ENCODE results near the gene MAGEA11. TPM values are rescaled to one million over a fixed set of nuclear protein-coding genes. Genes with fewer than 3 reads are reported as not detected.

MAGEA11 gene
- total RNA-seq, 2 experiments from 2014 or later = not detected

DNA sequence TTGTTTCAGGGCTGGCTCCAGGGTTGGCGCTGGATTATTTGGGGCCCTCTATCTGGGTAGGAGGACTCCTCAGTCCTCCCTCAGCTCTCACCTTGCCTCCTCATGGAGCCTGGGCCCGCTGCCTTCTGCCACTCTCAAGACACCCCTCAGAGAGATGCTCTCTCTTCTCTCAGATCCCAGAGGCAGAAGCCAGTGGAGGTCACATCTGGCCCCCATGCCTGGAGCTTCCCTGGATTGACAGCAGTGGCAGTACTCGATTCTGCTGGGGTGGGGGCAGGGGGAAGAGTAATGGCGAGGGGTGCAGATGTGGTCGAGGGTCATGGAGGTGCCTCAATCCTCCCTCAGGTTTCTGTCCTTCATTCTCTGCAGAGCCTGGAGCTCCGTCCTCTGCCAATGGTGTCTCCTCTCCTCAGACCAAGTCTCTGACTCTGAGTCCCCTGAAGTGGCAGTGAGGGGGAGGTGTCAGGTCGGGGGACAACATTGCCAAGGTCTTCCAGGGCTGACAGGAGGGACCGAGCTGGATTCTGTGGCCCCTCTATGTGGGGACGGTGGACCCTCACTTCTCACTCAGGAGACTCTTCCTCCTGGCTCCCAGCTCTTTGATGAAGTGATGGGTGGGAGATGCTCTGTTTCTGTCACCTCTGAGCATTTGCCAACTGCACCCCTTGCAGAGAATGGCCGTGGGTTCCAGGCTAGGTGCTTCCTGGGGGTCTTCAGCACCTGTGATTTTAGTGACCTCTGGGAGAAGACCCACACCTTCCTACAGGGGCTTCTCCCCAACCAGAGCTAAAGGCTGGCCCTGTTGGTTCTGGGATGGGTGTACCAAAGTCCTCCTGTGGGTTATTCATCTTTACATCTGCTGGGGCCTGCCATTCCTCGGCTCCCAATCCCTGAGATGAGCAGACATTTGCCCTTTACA lies 51.1 kb downstream of the MAGEA11 start:
- ChIA-PET CTCF (no interaction called here), POLR2A (no interaction called here)
- H3K27ac ChIP-seq (ENCODE audit: low read depth in 1 of 2, low read length in 2 of 2) = no peak overlapping the region
- no peaks in the 10 kb centered on the region for H3K4me1 Mint-ChIP-seq (ENCODE audit: low read depth)
- no peak overlapping the region for H3K4me3 ChIP-seq (ENCODE audit: low read length)
- H3K9me3 ChIP-seq (ENCODE audit: control insufficient read depth in 1 of 2, insufficient read depth in 1 of 2, low read length in 2 of 2) = no peaks in the 10 kb centered on the region
- no peaks in the 10 kb centered on the region for H3K4me1 ChIP-seq (ENCODE audit: insufficient read depth, low read length)
- no peaks in the 10 kb centered on the region for H3K27me3 ChIP-seq (ENCODE audit: control insufficient read depth in 1 of 2, insufficient read depth in 2 of 2, low read length in 2 of 2)
- no peak overlapping the region for H3K4me3 Mint-ChIP-seq
- intact Hi-C loops (cut with DNase I, micrococcal nuclease) = no loop called here
- H3K36me3 ChIP-seq (ENCODE audit: insufficient read depth, low read length) = no peaks in the 10 kb centered on the region
- no peak overlapping the region for H3K27ac Mint-ChIP-seq
- H3K9me3 Mint-ChIP-seq = no peaks in the 10 kb centered on the region
- TF ChIP-seq, protein P1, sequence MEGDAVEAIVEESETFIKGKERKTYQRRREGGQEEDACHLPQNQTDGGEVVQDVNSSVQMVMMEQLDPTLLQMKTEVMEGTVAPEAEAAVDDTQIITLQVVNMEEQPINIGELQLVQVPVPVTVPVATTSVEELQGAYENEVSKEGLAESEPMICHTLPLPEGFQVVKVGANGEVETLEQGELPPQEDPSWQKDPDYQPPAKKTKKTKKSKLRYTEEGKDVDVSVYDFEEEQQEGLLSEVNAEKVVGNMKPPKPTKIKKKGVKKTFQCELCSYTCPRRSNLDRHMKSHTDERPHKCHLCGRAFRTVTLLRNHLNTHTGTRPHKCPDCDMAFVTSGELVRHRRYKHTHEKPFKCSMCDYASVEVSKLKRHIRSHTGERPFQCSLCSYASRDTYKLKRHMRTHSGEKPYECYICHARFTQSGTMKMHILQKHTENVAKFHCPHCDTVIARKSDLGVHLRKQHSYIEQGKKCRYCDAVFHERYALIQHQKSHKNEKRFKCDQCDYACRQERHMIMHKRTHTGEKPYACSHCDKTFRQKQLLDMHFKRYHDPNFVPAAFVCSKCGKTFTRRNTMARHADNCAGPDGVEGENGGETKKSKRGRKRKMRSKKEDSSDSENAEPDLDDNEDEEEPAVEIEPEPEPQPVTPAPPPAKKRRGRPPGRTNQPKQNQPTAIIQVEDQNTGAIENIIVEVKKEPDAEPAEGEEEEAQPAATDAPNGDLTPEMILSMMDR (IDR thresholded peaks at IDR 0.05) = no peak
- no peaks in the 10 kb centered on the region for H3K27me3 Mint-ChIP-seq
- H3K36me3 Mint-ChIP-seq (ENCODE audit: low read depth) = no peaks in the 10 kb centered on the region
- ATAC-seq (ENCODE audit: poor library complexity) (no peak), DNase-seq (no peak)

Other genes with a start within 250 kb of the MAGEA11 start
- 100 to 1,000 TPM; 256 to 260 TPM for gene IDS, start 206.8 kb upstream of the MAGEA11 start, total RNA-seq
- gene EOLA1, start 171.0 kb upstream of the MAGEA11 start, total RNA-seq = 10 to 100 TPM; 63.1 to 68.5 TPM
- not detected for gene HSFX3, start 162.1 kb upstream of the MAGEA11 start, total RNA-seq
- not detected for gene MAGEA9B, start 124.6 kb upstream of the MAGEA11 start, total RNA-seq
- gene HSFX2, start 116.7 kb upstream of the MAGEA11 start, total RNA-seq = not detected
- gene TMEM185A, start 80.3 kb upstream of the MAGEA11 start, total RNA-seq = 1 to 10 TPM; 6.3 to 7.2 TPM
- under 1 TPM in 1 of 2 experiments, not detected in 1; 0.30 TPM for gene HSFX1, start 62.0 kb downstream of the MAGEA11 start, total RNA-seq
- not detected for gene MAGEA9, start 69.9 kb downstream of the MAGEA11 start, total RNA-seq
- gene MAGEA8, start 169.1 kb downstream of the MAGEA11 start, total RNA-seq = not detected
- not detected for gene HSFX4, start 217.5 kb downstream of the MAGEA11 start, total RNA-seq
- gene EOLA2, start 226.4 kb downstream of the MAGEA11 start, total RNA-seq = 10 to 100 TPM; 48.7 to 54.7 TPM